HG02885 (cell line): ENCODE measurements around the gene S1PR5.

Source experiments
- ATAC-seq: cut with Tn5 transposase; IDR thresholded peaks from one replicate; pipeline ENCODE4 v1.9.1; 2021; ENCODE audit warnings: mild to moderate bottlenecking; ENCODE audit not compliant: unreplicated experiment, poor library complexity

The S1PR5 gene

GRCh38 chr19:10473192-10473591 is 44.1 kb downstream of the S1PR5 start:
- ATAC-seq, result no peak

- no peak for ATAC-seq
These were observed 45.3 kb downstream of the S1PR5 start for GRCh38 chr19:10471909-10472308.

GRCh38 chr19:10468133-10468532 is 49.1 kb downstream of the S1PR5 start:
- ATAC-seq, result no peak

- ATAC-seq, result no peak
These were observed 50.0 kb downstream of the S1PR5 start for GRCh38 chr19:10467104-10467706.

- ATAC-seq, result no peak
These were observed 52.8 kb downstream of the S1PR5 start for GRCh38 chr19:10464456-10464855.
